GM23338 (cell line): ENCODE data around the gene BCL2L2. TPM values are rescaled to one million over a fixed set of nuclear protein-coding genes. Genes with fewer than 3 reads are reported as not detected.

Experiments used
- ATAC-seq: fragments of 200-7000 bp; cut with Tn5 transposase; 3 replicates; pipeline ENCODE4 v1.9.1; 2020
- DNase-seq: peaks from one replicate; pipeline ENCODE4 v3.0.0-alpha.2; 2015; ENCODE audit warnings: low spot score
- H2AFZ ChIP-seq: fragments of 200-600 bp; sonication (generic); 2 replicates; pipeline ENCODE4 v1.8.0; 2016; ENCODE audit warnings: antibody characterized with exemption, mild to moderate bottlenecking, moderate library complexity
- H3F3A ChIP-seq: fragments of 200-600 bp; sonication (generic); replicated peaks from 2 replicates; pipeline ENCODE4 v1.8.0; 2017; ENCODE audit warnings: antibody characterized with exemption, mixed run types, low read depth
- H3K27ac ChIP-seq: fragments of 200-600 bp; sonication (generic); 2 replicates; pipeline ENCODE4 v1.6.1; 2016; ENCODE audit warnings: low read depth
- H3K27me3 ChIP-seq: fragments of 200-600 bp; sonication (generic); 2 replicates; pipeline ENCODE4 v1.8.0; 2016; ENCODE audit warnings: mild to moderate bottlenecking, mixed run types, moderate library complexity; ENCODE audit not compliant: insufficient read depth
- H3K36me3 ChIP-seq: fragments of 200-600 bp; sonication (generic); 2 replicates; pipeline ENCODE4 v1.8.0; 2016; ENCODE audit warnings: mild to moderate bottlenecking; ENCODE audit not compliant: insufficient read depth
- H3K4me1 ChIP-seq: fragments of 200-600 bp; sonication (generic); 2 replicates; pipeline ENCODE4 v1.8.0; 2016; ENCODE audit warnings: mild to moderate bottlenecking, moderate library complexity; ENCODE audit not compliant: insufficient read depth
- H3K4me2 ChIP-seq: fragments of 200-600 bp; sonication (generic); 2 replicates; pipeline ENCODE4 v1.7.1; 2017; ENCODE audit warnings: mixed run types
- H3K4me3 ChIP-seq: fragments of 200-600 bp; sonication (generic); 2 replicates; pipeline ENCODE4 v1.6.1; 2016; ENCODE audit warnings: mixed run types
- H3K79me2 ChIP-seq: fragments of 200-600 bp; sonication (generic); replicated peaks from 2 replicates; pipeline ENCODE4 v1.8.0; 2017; ENCODE audit warnings: mild to moderate bottlenecking; ENCODE audit not compliant: insufficient read depth
- H3K9me2 ChIP-seq: fragments of 200-600 bp; sonication (generic); 2 replicates; pipeline ENCODE4 v1.8.0; 2017; ENCODE audit not compliant: insufficient read depth
- H4K20me1 ChIP-seq: fragments of 200-600 bp; sonication (generic); replicated peaks from 2 replicates; pipeline ENCODE4 v1.8.0; 2017; ENCODE audit warnings: mild to moderate bottlenecking; ENCODE audit not compliant: insufficient read depth
- H3K27ac Mint-ChIP-seq: 2 replicates; pipeline ENCODE4 v1.8.0; 2020; ENCODE audit warnings: inconsistent platforms, mild to moderate bottlenecking, moderate library complexity, mixed read lengths
- H3K27me3 Mint-ChIP-seq: 3 replicates; pipeline ENCODE4 v1.8.0; 2022; ENCODE audit warnings: low read depth, mild to moderate bottlenecking, moderate library complexity, mixed read lengths, inconsistent platforms; ENCODE audit not compliant: insufficient read depth, poor library complexity
- H3K36me3 Mint-ChIP-seq: 3 replicates; pipeline ENCODE4 v1.8.0; 2021; ENCODE audit warnings: low read depth, mild to moderate bottlenecking, inconsistent platforms, moderate library complexity, mixed read lengths
- H3K4me1 Mint-ChIP-seq: 3 replicates; pipeline ENCODE4 v1.8.0; 2020; ENCODE audit warnings: mild to moderate bottlenecking, inconsistent platforms, mixed read lengths
- H3K4me3 Mint-ChIP-seq: 3 replicates; pipeline ENCODE4 v1.8.0; 2021; ENCODE audit warnings: moderate library complexity, mild to moderate bottlenecking, inconsistent platforms, mixed read lengths
- H3K9me3 Mint-ChIP-seq: 3 replicates; pipeline ENCODE4 v1.8.0; 2020; ENCODE audit warnings: moderate library complexity, mild to moderate bottlenecking, inconsistent platforms, mixed read lengths
- CREB1 ChIP-seq: fragments of 250-450 bp; sonication (Bioruptor Pico); IDR thresholded peaks from 2 replicates; pipeline ENCODE4 v1.5.0; 2020; ENCODE audit warnings: low read depth, mild to moderate bottlenecking, moderate library complexity
- CTCF ChIP-seq, 2 experiments: fragments of 200-600 bp in 1 of 2; sonication (generic) in 1 of 2; conservative IDR thresholded peaks; 2 replicates each; pipeline versions ENCODE4 v1.5.1 to v1.6.1; 2016 to 2017; ENCODE audit warnings: antibody characterized with exemption in 2 of 2, low read depth in 2 of 2, mild to moderate bottlenecking in 2 of 2, moderate library complexity in 1 of 2
- ETS1 ChIP-seq: IDR thresholded peaks from 2 replicates; pipeline ENCODE4 v1.6.1; 2016; ENCODE audit warnings: antibody characterized with exemption
- EZH2 ChIP-seq: fragments of 200-600 bp; sonication (generic); IDR thresholded peaks from one replicate; pipeline ENCODE4 v1.8.0; 2017; ENCODE audit warnings: antibody characterized with exemption, mild to moderate bottlenecking, low read depth; ENCODE audit not compliant: unreplicated experiment
- EZH2phosphoT487 ChIP-seq: fragments of 200-600 bp; sonication (generic); IDR thresholded peaks from one replicate; pipeline ENCODE4 v1.8.1; 2018; ENCODE audit warnings: antibody characterized with exemption; ENCODE audit not compliant: unreplicated experiment
- JUNB ChIP-seq: IDR thresholded peaks from one replicate; pipeline ENCODE4 v1.6.1; 2016; ENCODE audit warnings: antibody characterized with exemption; ENCODE audit not compliant: unreplicated experiment
- NANOG ChIP-seq: IDR thresholded peaks from 2 replicates; pipeline ENCODE4 v1.6.1; 2016; ENCODE audit warnings: antibody characterized with exemption, borderline replicate concordance
- POLR2AphosphoS5 ChIP-seq: IDR thresholded peaks from 2 replicates; pipeline ENCODE4 v1.6.1; 2016; ENCODE audit warnings: antibody characterized with exemption, low read depth
- REST ChIP-seq: IDR thresholded peaks from one replicate; pipeline ENCODE4 v1.6.1; 2018; ENCODE audit warnings: antibody characterized with exemption; ENCODE audit not compliant: unreplicated experiment
- STAT1 ChIP-seq: IDR thresholded peaks from one replicate; pipeline ENCODE4 v1.6.1; 2016; ENCODE audit warnings: antibody characterized with exemption; ENCODE audit not compliant: unreplicated experiment
- ZNF114 ChIP-seq: fragments of 250-450 bp; sonication (Bioruptor Pico); IDR thresholded peaks from 2 replicates; pipeline ENCODE4 v1.5.0; 2020; ENCODE audit warnings: mild to moderate bottlenecking, moderate library complexity
- ZNF331 ChIP-seq: fragments of 250-450 bp; sonication (Bioruptor Pico); IDR thresholded peaks from 2 replicates; pipeline ENCODE4 v1.5.0; 2020; ENCODE audit warnings: low read depth, mild to moderate bottlenecking, moderate library complexity
- ZNF462 ChIP-seq: fragments of 250-450 bp; sonication (Bioruptor Pico); IDR thresholded peaks from 2 replicates; pipeline ENCODE4 v1.5.0; 2020; ENCODE audit warnings: mild to moderate bottlenecking, moderate library complexity
- polyA plus RNA-seq: library from polyadenylated mRNA; unstranded; fragments of >200 nt; fragmentation: Nextera tagmentation; extraction: Ambion mirVana; gene quantifications from 2 replicates; pipeline ENCODE4 v1.2.1, GENCODE V29; 2016
- total RNA-seq: library from RNA; depleted of rRNA; stranded (reverse); fragments of >200 nt; shearing (Covaris generic); gene quantifications from 2 replicates; pipeline ENCODE4 v1.2.3, GENCODE V29; 2014

BCL2L2 gene
- total and polyA plus RNA-seq, 2 experiments from 2014 or later: 3.5 to 12.3 TPM

- Histone ChIP-seq H3K4me1 (peaks cover 20% of the 10 kb centered on the region; the same call in 1 of the 2 replicates), H3K36me3 (no peaks in the 10 kb centered on the region), H2AFZ (no peak overlapping the region), H4K20me1 (peaks cover 20% of the 10 kb centered on the region), H3K4me3 (no peak overlapping the region), H3K27ac (no peak overlapping the region), H3F3A (peaks cover 8% of the 10 kb centered on the region), H3K27me3 (peaks cover 87% of the 10 kb centered on the region), H3K9me2 (no peaks in the 10 kb centered on the region), H3K4me2 (no peak overlapping the region), H3K79me2 (no peaks in the 10 kb centered on the region)
- Mint-ChIP-seq H3K36me3 (no peaks in the 10 kb centered on the region), H3K4me3 (no peak overlapping the region), H3K27ac (no peak overlapping the region), H3K4me1 (peaks cover 16% of the 10 kb centered on the region), H3K27me3 (peaks cover 84% of the 10 kb centered on the region), H3K9me3 (no peaks in the 10 kb centered on the region)
- ATAC-seq: no peak
- DNase-seq: no peak
- TF ChIP-seq EZH2phosphoT487 (no peak), REST (no peak), JUNB (no peak), POLR2AphosphoS5 (no peak), ZNF114 (CRISPR knock-in tag) (no peak), NANOG (no peak), ZNF462 (CRISPR knock-in tag) (no peak), EZH2 (no peak), CREB1 (CRISPR knock-in tag) (no peak), ZNF331 (CRISPR knock-in tag) (no peak), CTCF (conservative IDR thresholded peaks at IDR 0.05; ENCODE audit: low read depth in 2 of 2) (no peak), ETS1 (no peak), STAT1 (no peak)
Measured at GRCh38 chr14:23297096-23297495, 9.5 kb upstream of the BCL2L2 start.
